Uterus (tissue), 2 donors: ENCODE measurements around the gene FOXC1.

ENCODE experiments used
- CTCF ChIP-seq, 4 experiments: fragments of 200-600 bp in 2 of 4; fragments of 450-650 bp in 2 of 4; sonication (generic) in 2 of 4; IDR thresholded peaks; one replicate each; pipeline ENCODE4 v1.5.1; 2016 to 2019; ENCODE audit warnings: antibody characterized with exemption in 4 of 4, mild to moderate bottlenecking in 2 of 4, moderate library complexity in 1 of 4
- POLR2A ChIP-seq, 2 donors: fragments of 450-650 bp; IDR thresholded peaks; one replicate each; pipeline ENCODE4 v1.6.1; 2016; ENCODE audit warnings: antibody characterized with exemption in 2 of 2, mild to moderate bottlenecking in 1 of 2, moderate library complexity in 1 of 2

GRCh38 chr6:1584146-1584545 lies 25.6 kb upstream of the FOXC1 start:
- TF ChIP-seq CTCF (IDR thresholded peaks at IDR 0.05) (no peak), POLR2A (IDR thresholded peaks at IDR 0.05) (no peak)
